ENCODE measurements around the gene DDO.

The DDO gene

GRCh38 chr6:110378552-110378951 is 36.8 kb downstream of the DDO start:
- H3K27me3 ChIP-seq (ENCODE audit: control insufficient read depth, insufficient read depth, low read length, poor library complexity, severe bottlenecking): no peaks in the 10 kb centered on the region
- WGBS, 2 experiments: 53 to 56% methylated on average over 9 of the region's 9 CpGs
- no peak overlapping the region for H3K4me3 ChIP-seq (ENCODE audit: insufficient read depth, low read depth, low read length)
- no peak overlapping the region for H3K27ac ChIP-seq (ENCODE audit: insufficient read depth, low read depth, low read length, poor library complexity, severe bottlenecking)
- no peaks in the 10 kb centered on the region for H3K9me3 ChIP-seq (ENCODE audit: control insufficient read depth, low read length)
- no peaks in the 10 kb centered on the region for H3K36me3 ChIP-seq (ENCODE audit: control insufficient read depth, insufficient read depth, low read length)
- H3K4me1 ChIP-seq (ENCODE audit: control insufficient read depth, insufficient read depth, low read length): peaks cover 8% of the 10 kb centered on the region

GRCh38 chr6:110369066-110369465 is 46.3 kb downstream of the DDO start:
- Histone ChIP-seq H3K27ac (ENCODE audit: insufficient read depth, low read depth, low read length, poor library complexity, severe bottlenecking) (no peak overlapping the region), H3K4me1 (ENCODE audit: control insufficient read depth, insufficient read depth, low read length) (peaks cover 35% of the 10 kb centered on the region), H3K27me3 (ENCODE audit: control insufficient read depth, insufficient read depth, low read length, poor library complexity, severe bottlenecking) (no peaks in the 10 kb centered on the region), H3K4me3 (ENCODE audit: insufficient read depth, low read depth, low read length) (no peak overlapping the region), H3K9me3 (ENCODE audit: control insufficient read depth, low read length) (no peaks in the 10 kb centered on the region), H3K36me3 (ENCODE audit: control insufficient read depth, insufficient read depth, low read length) (no peaks in the 10 kb centered on the region)
- WGBS, 2 experiments: 45 to 50% methylated on average over 4 of the region's 4 CpGs

GRCh38 chr6:110368284-110368683 is 47.1 kb downstream of the DDO start:
- 53 to 78% methylated on average over 1 of the region's 2 CpGs for WGBS, 2 experiments
- no peaks in the 10 kb centered on the region for H3K9me3 ChIP-seq (ENCODE audit: control insufficient read depth, low read length)
- H3K27ac ChIP-seq (ENCODE audit: insufficient read depth, low read depth, low read length, poor library complexity, severe bottlenecking): peak overlapping the region; percentile 19
- H3K4me3 ChIP-seq (ENCODE audit: insufficient read depth, low read depth, low read length): no peak overlapping the region
- no peaks in the 10 kb centered on the region for H3K27me3 ChIP-seq (ENCODE audit: control insufficient read depth, insufficient read depth, low read length, poor library complexity, severe bottlenecking)
- peaks cover 35% of the 10 kb centered on the region for H3K4me1 ChIP-seq (ENCODE audit: control insufficient read depth, insufficient read depth, low read length)
- H3K36me3 ChIP-seq (ENCODE audit: control insufficient read depth, insufficient read depth, low read length): no peaks in the 10 kb centered on the region

GRCh38 chr6:110367825-110368224 is 47.5 kb downstream of the DDO start:
- Histone ChIP-seq H3K27me3 (ENCODE audit: control insufficient read depth, insufficient read depth, low read length, poor library complexity, severe bottlenecking) (no peaks in the 10 kb centered on the region), H3K36me3 (ENCODE audit: control insufficient read depth, insufficient read depth, low read length) (no peaks in the 10 kb centered on the region), H3K4me1 (ENCODE audit: control insufficient read depth, insufficient read depth, low read length) (peaks cover 35% of the 10 kb centered on the region), H3K27ac (ENCODE audit: insufficient read depth, low read depth, low read length, poor library complexity, severe bottlenecking) (no peak overlapping the region), H3K4me3 (ENCODE audit: insufficient read depth, low read depth, low read length) (no peak overlapping the region), H3K9me3 (ENCODE audit: control insufficient read depth, low read length) (no peaks in the 10 kb centered on the region)
- 100% methylated on average over 1 of the region's 1 CpG; no CpG with 5 or more reads in 1 of the 2 experiments for WGBS, 2 experiments

- H3K36me3 ChIP-seq (ENCODE audit: control insufficient read depth, insufficient read depth, low read length): no peaks in the 10 kb centered on the region
- H3K27ac ChIP-seq (ENCODE audit: insufficient read depth, low read depth, low read length, poor library complexity, severe bottlenecking): no peak overlapping the region
- 68 to 83% methylated on average over 2 of the region's 2 CpGs for WGBS, 2 experiments
- H3K4me1 ChIP-seq (ENCODE audit: control insufficient read depth, insufficient read depth, low read length): peaks cover 35% of the 10 kb centered on the region
- no peak overlapping the region for H3K4me3 ChIP-seq (ENCODE audit: insufficient read depth, low read depth, low read length)
- no peaks in the 10 kb centered on the region for H3K27me3 ChIP-seq (ENCODE audit: control insufficient read depth, insufficient read depth, low read length, poor library complexity, severe bottlenecking)
- H3K9me3 ChIP-seq (ENCODE audit: control insufficient read depth, low read length): no peaks in the 10 kb centered on the region
Measured at GRCh38 chr6:110366975-110367374, 48.4 kb downstream of the DDO start.

- Histone ChIP-seq H3K27ac (ENCODE audit: insufficient read depth, low read depth, low read length, poor library complexity, severe bottlenecking) (no peak overlapping the region), H3K27me3 (ENCODE audit: control insufficient read depth, insufficient read depth, low read length, poor library complexity, severe bottlenecking) (no peaks in the 10 kb centered on the region), H3K36me3 (ENCODE audit: control insufficient read depth, insufficient read depth, low read length) (no peaks in the 10 kb centered on the region), H3K4me3 (ENCODE audit: insufficient read depth, low read depth, low read length) (no peak overlapping the region), H3K4me1 (ENCODE audit: control insufficient read depth, insufficient read depth, low read length) (peaks cover 35% of the 10 kb centered on the region), H3K9me3 (ENCODE audit: control insufficient read depth, low read length) (no peaks in the 10 kb centered on the region)
- 92 to 93% methylated on average over 2 of the region's 2 CpGs for WGBS, 2 experiments
Measured at GRCh38 chr6:110366256-110366655, 49.1 kb downstream of the DDO start.

- 85 to 87% methylated on average over 5 of the region's 5 CpGs for WGBS, 2 experiments
- Histone ChIP-seq H3K9me3 (ENCODE audit: control insufficient read depth, low read length) (no peaks in the 10 kb centered on the region), H3K4me3 (ENCODE audit: insufficient read depth, low read depth, low read length) (no peak overlapping the region), H3K27ac (ENCODE audit: insufficient read depth, low read depth, low read length, poor library complexity, severe bottlenecking) (no peak overlapping the region), H3K27me3 (ENCODE audit: control insufficient read depth, insufficient read depth, low read length, poor library complexity, severe bottlenecking) (peaks cover 4% of the 10 kb centered on the region), H3K4me1 (ENCODE audit: control insufficient read depth, insufficient read depth, low read length) (peaks cover 37% of the 10 kb centered on the region), H3K36me3 (ENCODE audit: control insufficient read depth, insufficient read depth, low read length) (no peaks in the 10 kb centered on the region)
Measured at GRCh38 chr6:110364364-110365105, 50.8 kb downstream of the DDO start.

- H3K4me3 ChIP-seq (ENCODE audit: insufficient read depth, low read depth, low read length): no peak overlapping the region
- H3K9me3 ChIP-seq (ENCODE audit: control insufficient read depth, low read length): no peaks in the 10 kb centered on the region
- peaks cover 39% of the 10 kb centered on the region for H3K4me1 ChIP-seq (ENCODE audit: control insufficient read depth, insufficient read depth, low read length)
- H3K27me3 ChIP-seq (ENCODE audit: control insufficient read depth, insufficient read depth, low read length, poor library complexity, severe bottlenecking): peaks cover 9% of the 10 kb centered on the region
- no peaks in the 10 kb centered on the region for H3K36me3 ChIP-seq (ENCODE audit: control insufficient read depth, insufficient read depth, low read length)
- no peak overlapping the region for H3K27ac ChIP-seq (ENCODE audit: insufficient read depth, low read depth, low read length, poor library complexity, severe bottlenecking)
- WGBS, 2 experiments: 91 to 93% methylated on average over 3 of the region's 3 CpGs
Measured at GRCh38 chr6:110363748-110364147, 51.6 kb downstream of the DDO start.

- WGBS, 2 experiments: 95% methylated on average over 3 of the region's 3 CpGs
- Histone ChIP-seq H3K9me3 (ENCODE audit: control insufficient read depth, low read length) (no peaks in the 10 kb centered on the region), H3K27me3 (ENCODE audit: control insufficient read depth, insufficient read depth, low read length, poor library complexity, severe bottlenecking) (peaks cover 31% of the 10 kb centered on the region), H3K27ac (ENCODE audit: insufficient read depth, low read depth, low read length, poor library complexity, severe bottlenecking) (no peak overlapping the region), H3K4me3 (ENCODE audit: insufficient read depth, low read depth, low read length) (no peak overlapping the region), H3K36me3 (ENCODE audit: control insufficient read depth, insufficient read depth, low read length) (no peaks in the 10 kb centered on the region), H3K4me1 (ENCODE audit: control insufficient read depth, insufficient read depth, low read length) (peaks cover 28% of the 10 kb centered on the region)
Measured at GRCh38 chr6:110360676-110361075, 54.7 kb downstream of the DDO start.

GRCh38 chr6:110359556-110359955 is 55.8 kb downstream of the DDO start:
- Histone ChIP-seq H3K27me3 (ENCODE audit: control insufficient read depth, insufficient read depth, low read length, poor library complexity, severe bottlenecking) (peaks cover 31% of the 10 kb centered on the region), H3K36me3 (ENCODE audit: control insufficient read depth, insufficient read depth, low read length) (no peaks in the 10 kb centered on the region), H3K27ac (ENCODE audit: insufficient read depth, low read depth, low read length, poor library complexity, severe bottlenecking) (no peak overlapping the region), H3K4me1 (ENCODE audit: control insufficient read depth, insufficient read depth, low read length) (peaks cover 34% of the 10 kb centered on the region), H3K4me3 (ENCODE audit: insufficient read depth, low read depth, low read length) (no peak overlapping the region), H3K9me3 (ENCODE audit: control insufficient read depth, low read length) (no peaks in the 10 kb centered on the region)
- WGBS, 2 experiments: 72 to 78% methylated on average over 4 of the region's 5 CpGs

Data from ectodermal cell (in vitro differentiated cells).